ENCODE data around the gene JAG1.
"Not testable (repeated sequence)": the region's sequence is repeated elsewhere in the genome, so short reads cannot be mapped to it uniquely, and the experiment has no call there.

The JAG1 gene

DNA sequence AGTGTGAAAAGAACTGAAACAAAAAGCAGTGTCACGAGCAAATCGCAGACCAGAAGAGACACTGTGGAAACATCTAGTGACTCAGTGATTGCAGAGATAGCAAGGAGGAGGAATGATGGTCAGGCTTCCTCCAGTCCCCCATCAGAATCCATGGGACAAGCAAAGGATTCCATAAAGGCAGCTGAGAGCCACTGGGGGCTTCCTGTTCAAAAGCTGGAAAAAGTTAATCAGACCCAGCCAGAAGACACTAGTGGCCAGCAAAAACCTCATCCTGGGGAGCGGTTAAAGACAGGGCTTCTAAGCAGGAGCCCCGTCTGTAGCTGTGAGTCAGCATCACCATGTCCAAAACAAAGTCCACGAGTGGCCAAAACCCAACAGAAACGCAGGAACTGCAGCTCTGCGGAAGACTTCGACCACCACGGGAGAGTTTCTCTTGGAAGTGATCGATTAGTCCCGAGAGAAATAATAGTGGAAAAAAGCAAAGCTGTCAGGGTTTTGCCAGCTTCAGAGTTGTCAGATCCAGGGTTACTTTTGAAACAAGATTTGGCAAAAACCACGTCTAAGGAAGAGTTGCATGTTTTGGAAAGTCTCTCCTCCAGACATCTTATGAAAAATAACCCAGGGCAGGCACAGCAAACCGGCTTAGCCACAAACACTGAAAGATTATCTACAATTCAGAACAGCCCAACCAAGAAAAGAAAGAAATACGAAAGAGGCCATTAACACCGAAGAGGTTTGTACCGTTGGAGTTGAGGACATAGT is 51.0 kb downstream of the JAG1 start:
- H3K4me3 ChIP-seq (ENCODE audit: low read depth, low read length): no peak overlapping the region
- DNase-seq (ENCODE audit: low read depth): no peak
- TF ChIP-seq MYC (IDR thresholded peaks at IDR 0.05; ENCODE audit: low read depth, low read length): no peak
- TF ChIP-seq POLR2A (IDR thresholded peaks at IDR 0.05; ENCODE audit: extremely low read depth, insufficient read length): no peak
- TF ChIP-seq, protein P1, sequence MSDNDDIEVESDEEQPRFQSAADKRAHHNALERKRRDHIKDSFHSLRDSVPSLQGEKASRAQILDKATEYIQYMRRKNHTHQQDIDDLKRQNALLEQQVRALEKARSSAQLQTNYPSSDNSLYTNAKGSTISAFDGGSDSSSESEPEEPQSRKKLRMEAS (IDR thresholded peaks at IDR 0.05; ENCODE audit: low read depth, low read length): no peak
- TF ChIP-seq, protein P2, sequence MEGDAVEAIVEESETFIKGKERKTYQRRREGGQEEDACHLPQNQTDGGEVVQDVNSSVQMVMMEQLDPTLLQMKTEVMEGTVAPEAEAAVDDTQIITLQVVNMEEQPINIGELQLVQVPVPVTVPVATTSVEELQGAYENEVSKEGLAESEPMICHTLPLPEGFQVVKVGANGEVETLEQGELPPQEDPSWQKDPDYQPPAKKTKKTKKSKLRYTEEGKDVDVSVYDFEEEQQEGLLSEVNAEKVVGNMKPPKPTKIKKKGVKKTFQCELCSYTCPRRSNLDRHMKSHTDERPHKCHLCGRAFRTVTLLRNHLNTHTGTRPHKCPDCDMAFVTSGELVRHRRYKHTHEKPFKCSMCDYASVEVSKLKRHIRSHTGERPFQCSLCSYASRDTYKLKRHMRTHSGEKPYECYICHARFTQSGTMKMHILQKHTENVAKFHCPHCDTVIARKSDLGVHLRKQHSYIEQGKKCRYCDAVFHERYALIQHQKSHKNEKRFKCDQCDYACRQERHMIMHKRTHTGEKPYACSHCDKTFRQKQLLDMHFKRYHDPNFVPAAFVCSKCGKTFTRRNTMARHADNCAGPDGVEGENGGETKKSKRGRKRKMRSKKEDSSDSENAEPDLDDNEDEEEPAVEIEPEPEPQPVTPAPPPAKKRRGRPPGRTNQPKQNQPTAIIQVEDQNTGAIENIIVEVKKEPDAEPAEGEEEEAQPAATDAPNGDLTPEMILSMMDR (IDR thresholded peaks at IDR 0.05; ENCODE audit: low read depth, low read length): no peak

DNA sequence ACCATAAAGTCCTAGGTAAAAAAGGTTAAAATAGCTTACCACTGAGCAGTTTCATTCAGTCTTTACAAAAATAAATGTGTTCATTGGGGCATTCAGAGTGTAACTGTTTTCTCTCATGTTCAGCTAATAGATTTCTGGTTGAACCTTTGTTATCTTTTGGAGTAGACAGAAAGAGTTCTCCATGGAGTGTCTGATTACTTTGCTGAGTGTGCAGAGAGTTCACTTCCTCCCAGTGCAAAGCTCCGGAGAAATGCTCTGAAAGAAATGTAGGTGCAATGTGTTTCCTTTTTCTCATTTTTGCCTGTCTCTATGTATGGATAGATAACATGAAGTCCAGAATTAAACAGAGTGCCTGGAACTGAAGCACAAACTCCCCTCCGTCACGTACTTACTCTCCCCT is 52.6 kb downstream of the JAG1 start:
- no peak overlapping the region for H3K4me3 ChIP-seq (ENCODE audit: low read depth, low read length)
- no peak for TF ChIP-seq MYC (IDR thresholded peaks at IDR 0.05; ENCODE audit: low read depth, low read length)
- TF ChIP-seq, protein P1 (IDR thresholded peaks at IDR 0.05; ENCODE audit: low read depth, low read length): no peak
- TF ChIP-seq POLR2A (IDR thresholded peaks at IDR 0.05; ENCODE audit: extremely low read depth, insufficient read length): no peak
- TF ChIP-seq, protein P2 (IDR thresholded peaks at IDR 0.05; ENCODE audit: low read depth, low read length): no peak
- no peak for DNase-seq (ENCODE audit: low read depth)

DNA sequence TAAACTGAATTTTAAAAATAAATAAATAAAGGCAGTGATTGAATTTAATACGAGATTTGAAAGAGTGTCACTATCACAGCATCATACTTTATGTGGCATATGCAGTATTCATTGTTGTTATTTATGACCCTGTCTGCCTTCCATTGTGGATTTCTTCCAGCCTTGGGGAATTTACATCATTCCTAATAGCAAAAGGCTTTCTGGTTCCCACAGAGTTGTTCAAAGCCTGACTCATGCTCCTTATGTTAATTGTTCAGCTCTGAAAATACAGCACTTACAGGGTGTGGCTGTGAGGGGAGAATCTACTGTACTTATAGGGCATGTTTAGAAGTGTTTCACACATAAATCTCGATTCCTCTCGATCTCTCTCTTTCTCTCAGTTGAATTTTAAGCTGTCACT is 54.4 kb downstream of the JAG1 start:
- no peak for DNase-seq (ENCODE audit: low read depth)
- H3K4me3 ChIP-seq (ENCODE audit: low read depth, low read length): no peak overlapping the region
- no peak for TF ChIP-seq MYC (IDR thresholded peaks at IDR 0.05; ENCODE audit: low read depth, low read length)
- TF ChIP-seq, protein P1 (IDR thresholded peaks at IDR 0.05; ENCODE audit: low read depth, low read length): no peak

DNA sequence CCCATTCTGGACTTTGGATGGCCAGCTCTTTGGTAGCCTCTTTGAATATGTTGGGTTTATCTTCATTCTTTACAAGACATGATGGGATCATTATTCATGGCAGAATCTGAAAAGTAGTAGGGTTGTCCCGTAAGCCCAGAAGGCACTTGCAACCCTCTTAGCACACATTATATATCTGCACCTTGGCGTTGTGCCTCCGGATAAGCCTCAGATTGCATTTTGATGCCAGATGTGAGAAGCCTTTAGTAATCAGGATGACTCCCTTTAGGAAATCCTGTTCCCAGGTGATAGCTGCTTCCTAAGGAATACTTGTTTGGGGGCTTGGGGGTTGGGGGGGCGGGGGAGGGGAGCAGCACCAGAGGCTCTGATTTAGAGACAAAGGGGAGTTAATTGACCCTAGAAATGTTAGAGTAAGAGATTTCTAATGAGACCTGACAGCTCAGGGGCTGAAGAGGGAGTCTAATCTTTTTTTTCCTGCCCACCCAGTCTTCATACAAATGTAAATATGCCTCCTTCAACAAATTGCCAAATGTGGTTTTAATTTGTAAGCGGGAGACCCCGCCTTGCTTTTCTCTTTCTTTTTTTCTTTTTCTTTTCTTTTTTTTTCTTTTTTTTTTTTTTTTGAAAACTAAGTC is 55.1 kb downstream of the JAG1 start:
- DNase-seq (ENCODE audit: low read depth): no peak
- H3K4me3 ChIP-seq (ENCODE audit: low read depth, low read length): no peak overlapping the region
- TF ChIP-seq, protein P2 (IDR thresholded peaks at IDR 0.05; ENCODE audit: low read depth, low read length): no peak
- TF ChIP-seq, protein P1 (IDR thresholded peaks at IDR 0.05; ENCODE audit: low read depth, low read length): no peak
- no peak for TF ChIP-seq POLR2A (IDR thresholded peaks at IDR 0.05; ENCODE audit: extremely low read depth, insufficient read length)
- TF ChIP-seq MYC (IDR thresholded peaks at IDR 0.05; ENCODE audit: low read depth, low read length): no peak

DNA sequence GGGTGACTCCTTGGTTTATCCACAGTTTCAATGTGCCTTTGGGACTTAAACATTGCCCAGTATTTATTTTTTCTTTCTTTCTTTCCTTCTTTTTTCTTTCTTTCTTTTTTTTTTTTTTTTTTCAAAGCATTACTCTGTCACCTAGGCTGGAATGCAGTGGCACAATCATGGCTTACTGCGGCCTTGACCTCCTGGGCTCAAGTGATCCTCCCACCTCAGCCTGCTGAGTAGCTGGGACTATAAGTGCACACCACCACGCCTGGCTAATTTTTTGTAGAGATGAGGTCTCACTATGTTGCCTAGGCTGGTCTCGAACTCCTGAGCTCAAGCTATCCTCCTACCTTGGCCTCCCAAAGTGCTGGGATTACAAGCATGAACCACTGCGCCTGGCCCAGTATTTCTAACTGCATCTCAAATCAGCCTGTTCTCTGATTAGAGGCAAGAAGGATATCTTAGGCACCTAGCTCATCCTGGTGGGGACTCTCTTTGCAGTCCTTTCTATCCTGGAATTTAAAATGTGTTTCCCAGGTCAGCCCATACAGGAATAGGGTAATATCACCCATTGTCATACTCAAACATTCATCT is 56.2 kb downstream of the JAG1 start:
- H3K4me3 ChIP-seq (ENCODE audit: low read depth, low read length); DNase-seq (ENCODE audit: low read depth): not testable (repeated sequence)

- no peak for DNase-seq (ENCODE audit: low read depth)
- TF ChIP-seq, protein P1 (IDR thresholded peaks at IDR 0.05; ENCODE audit: low read depth, low read length): no peak
- TF ChIP-seq, protein P2 (IDR thresholded peaks at IDR 0.05; ENCODE audit: low read depth, low read length): no peak
- no peak for TF ChIP-seq POLR2A (IDR thresholded peaks at IDR 0.05; ENCODE audit: extremely low read depth, insufficient read length)
- TF ChIP-seq MYC (IDR thresholded peaks at IDR 0.05; ENCODE audit: low read depth, low read length): no peak
- H3K4me3 ChIP-seq (ENCODE audit: low read depth, low read length): no peak overlapping the region
These were observed 57.6 kb downstream of the JAG1 start for GRCh38 chr20:10616212-10616611.

Measured in NB4 (cell line).